ENCODE results near the gene RNF2.

- TF ChIP-seq YY1 (IDR thresholded peaks at IDR 0.05), result no peak
- TF ChIP-seq HNF4A (conservative IDR thresholded peaks at IDR 0.05), result no peak
- TF ChIP-seq CTCF (IDR thresholded peaks at IDR 0.05; ENCODE audit: low read depth, low read length, missing input control), result no peak
- no peak for TF ChIP-seq FOXA1 (IDR thresholded peaks at IDR 0.05)
- no peak for TF ChIP-seq REST (IDR thresholded peaks at IDR 0.05)
- TF ChIP-seq ZBTB33 (IDR thresholded peaks at IDR 0.05), result no peak
- TF ChIP-seq RAD21 (IDR thresholded peaks at IDR 0.05), result no peak
Measured at GRCh38 chr1:185129708-185130107, 84.3 kb downstream of the RNF2 start.

All from liver (tissue), 3 donors.